GM19467 (cell line): ENCODE measurements around the gene TPP2.

Source experiments
- ATAC-seq: cut with Tn5 transposase; IDR thresholded peaks from one replicate; pipeline ENCODE4 v1.9.1; 2021; ENCODE audit warnings: mild to moderate bottlenecking, moderate library complexity; ENCODE audit not compliant: unreplicated experiment

Gene TPP2

GRCh38 chr13:102721800-102722231 is 125.0 kb downstream of the TPP2 start:
- ATAC-seq, result no peak

GRCh38 chr13:102724923-102725322 is 128.1 kb downstream of the TPP2 start:
- no peak for ATAC-seq

GRCh38 chr13:102726430-102726829 is 129.6 kb downstream of the TPP2 start:
- no peak for ATAC-seq
